Duodenal mucosa (tissue), 2 donors: Measurements from ENCODE around the gene CAGE1.

ENCODE experiments used
- H3K27ac ChIP-seq: one replicate; pipeline ENCODE4 v1.7.0; 2013; ENCODE audit warnings: low read depth, low read length
- H3K27me3 ChIP-seq, 2 donors: one replicate each; pipeline ENCODE4 v1.7.0; 2013; ENCODE audit warnings: low read length in 2 of 2, control low read depth in 1 of 2; ENCODE audit not compliant: insufficient read depth in 2 of 2, control insufficient read depth in 1 of 2
- H3K36me3 ChIP-seq, 2 donors: one replicate each; pipeline ENCODE4 v1.7.0; 2013; ENCODE audit warnings: low read length in 2 of 2, control low read depth in 1 of 2; ENCODE audit not compliant: insufficient read depth in 2 of 2, control insufficient read depth in 1 of 2
- H3K4me1 ChIP-seq, 2 donors: one replicate each; pipeline ENCODE4 v1.7.0; 2013; ENCODE audit warnings: low read length in 2 of 2, control low read depth in 1 of 2; ENCODE audit not compliant: insufficient read depth in 2 of 2, control insufficient read depth in 1 of 2
- H3K4me3 ChIP-seq, 2 donors: one replicate each; pipeline ENCODE4 v1.7.0; 2013; ENCODE audit warnings: low read length in 2 of 2, low read depth in 1 of 2
- H3K9ac ChIP-seq, 2 donors: one replicate each; pipeline ENCODE4 v1.7.0; 2013; ENCODE audit warnings: low read length in 2 of 2, low read depth in 1 of 2
- H3K9me3 ChIP-seq, 2 donors: one replicate each; pipeline ENCODE4 v1.7.0; 2013; ENCODE audit warnings: low read length in 2 of 2, control low read depth in 1 of 2; ENCODE audit not compliant: control insufficient read depth in 1 of 2

The CAGE1 gene

DNA sequence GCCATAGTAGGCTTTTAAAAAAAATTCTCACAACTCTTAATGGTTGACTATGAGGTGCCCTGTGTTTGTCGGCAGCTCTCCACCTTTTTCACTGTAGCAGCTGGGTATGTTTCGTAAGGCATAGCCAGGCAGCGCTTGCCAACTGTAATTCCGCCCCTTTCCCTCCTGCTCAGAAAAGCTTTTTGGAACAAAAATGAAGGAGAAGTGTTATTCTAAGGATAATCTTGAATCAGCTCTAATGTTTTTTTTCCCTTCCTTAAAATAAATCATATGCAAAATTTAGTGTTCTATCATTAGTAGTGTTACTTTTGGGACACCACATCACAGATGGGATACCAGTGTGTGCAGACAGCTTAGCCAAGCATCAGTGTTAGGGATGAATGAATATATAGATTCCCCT is 21.3 kb upstream of the CAGE1 start:
- no peak overlapping the region for H3K4me3 ChIP-seq
- H3K36me3 ChIP-seq: peaks cover 33 to 73% of the 10 kb centered on the region in 2 donors

DNA sequence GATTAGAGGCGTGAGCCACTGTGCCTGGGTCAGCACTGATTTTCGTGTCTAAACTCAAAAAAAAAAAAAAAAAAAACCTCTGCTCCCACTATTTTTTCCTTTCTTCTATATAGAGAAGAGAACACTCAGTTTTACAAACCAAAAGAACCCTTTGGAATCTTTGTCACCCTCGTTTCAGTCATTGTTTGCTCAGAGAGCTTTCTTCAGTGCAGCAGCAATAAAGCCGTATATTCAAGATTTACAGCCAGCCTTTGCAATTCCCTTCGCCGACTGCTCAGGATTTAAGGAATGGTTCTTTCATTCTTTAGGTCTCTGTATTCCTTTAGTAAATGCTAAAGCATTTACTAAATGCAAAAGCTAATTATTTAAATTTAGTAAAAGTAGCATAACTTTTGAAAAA is 20.2 kb upstream of the CAGE1 start:
- Histone ChIP-seq H3K36me3 (peaks cover 33 to 72% of the 10 kb centered on the region in 2 donors), H3K9me3 (no peaks in the 10 kb centered on the region)

More for the DNA sequence above, 21.3 kb upstream of the CAGE1 start:
- Histone ChIP-seq H3K9me3 (no peaks in the 10 kb centered on the region), H3K27me3 (no peaks in the 10 kb centered on the region), H3K27ac (no peak overlapping the region), H3K9ac (no peak overlapping the region), H3K4me1 (peaks cover 4 to 9% of the 10 kb centered on the region in 2 donors)

DNA sequence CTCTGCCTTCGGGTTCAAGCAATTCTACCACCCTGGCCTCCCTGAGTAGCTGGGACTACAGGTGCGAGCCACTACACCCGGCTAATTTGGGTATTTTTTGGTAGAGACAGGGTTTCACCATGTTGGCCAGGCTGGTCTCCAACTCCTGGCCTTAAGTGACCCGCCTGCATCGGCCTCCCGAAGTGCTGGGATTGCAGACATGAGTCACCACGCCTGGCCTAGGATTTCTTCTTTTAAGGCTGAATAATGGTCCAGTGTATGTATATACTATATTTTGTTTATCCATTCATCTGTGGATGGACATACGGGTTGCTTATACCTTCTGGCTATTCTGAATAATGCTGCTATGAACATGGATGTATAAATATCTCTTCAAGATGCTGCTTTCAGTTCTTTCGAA is 17.2 kb upstream of the CAGE1 start:
- Histone ChIP-seq H3K4me1 (no peaks in the 10 kb centered on the region), H3K27me3 (no peaks in the 10 kb centered on the region), H3K9ac (no peak overlapping the region), H3K9me3 (no peaks in the 10 kb centered on the region), H3K36me3 (peaks cover 44 to 86% of the 10 kb centered on the region in 2 donors), H3K27ac (no peak overlapping the region), H3K4me3 (no peak overlapping the region)

More for the DNA sequence above, 20.2 kb upstream of the CAGE1 start:
- Histone ChIP-seq H3K4me3 (no peak overlapping the region), H3K4me1 (peaks cover 4 to 9% of the 10 kb centered on the region in 2 donors), H3K27ac (no peak overlapping the region), H3K9ac (no peak overlapping the region), H3K27me3 (no peaks in the 10 kb centered on the region)

DNA sequence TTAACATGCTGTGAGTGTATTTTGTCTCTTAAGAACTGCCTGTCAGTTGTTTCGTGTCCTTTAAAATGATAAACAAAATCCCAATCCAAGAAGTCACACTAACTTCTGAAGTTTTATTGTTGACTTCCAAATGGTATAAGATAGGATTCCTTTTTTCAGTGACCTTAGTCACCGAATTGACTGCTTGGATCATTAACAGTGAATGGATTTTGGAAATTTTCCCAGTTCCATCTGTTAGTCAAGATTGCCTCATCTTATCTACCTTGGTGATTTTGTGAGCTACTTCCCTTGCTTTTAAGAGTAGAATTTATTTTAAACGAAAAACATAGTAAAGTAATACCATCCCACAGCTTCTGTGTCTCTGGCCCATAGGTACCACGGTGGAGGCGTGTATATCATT is 15.0 kb upstream of the CAGE1 start:
- peaks cover 32 to 81% of the 10 kb centered on the region in 2 donors for H3K36me3 ChIP-seq

DNA sequence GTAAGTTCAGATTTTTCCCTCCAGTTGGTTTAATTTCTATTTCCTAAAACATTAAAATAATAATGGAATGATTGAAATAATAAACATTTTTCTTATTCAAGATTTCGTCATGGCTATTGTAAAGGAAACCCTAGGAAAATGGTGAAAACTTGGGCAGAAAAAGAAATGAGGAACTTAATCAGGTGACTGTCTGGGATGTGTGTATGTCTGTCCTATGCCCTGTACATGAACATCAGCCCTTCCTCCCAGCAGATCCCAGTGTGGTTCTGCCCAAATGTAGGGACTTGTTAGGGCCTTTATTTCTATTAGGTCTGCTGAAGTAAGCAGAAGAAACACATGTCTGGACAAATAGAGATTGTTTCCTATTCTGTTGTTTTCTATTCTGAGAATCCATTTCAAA is 13.2 kb upstream of the CAGE1 start:
- Histone ChIP-seq H3K4me1 (no peaks in the 10 kb centered on the region), H3K9me3 (no peaks in the 10 kb centered on the region), H3K4me3 (no peak overlapping the region), H3K36me3 (peaks cover 28 to 73% of the 10 kb centered on the region in 2 donors), H3K27ac (no peak overlapping the region), H3K9ac (no peak overlapping the region), H3K27me3 (no peaks in the 10 kb centered on the region)

More for the DNA sequence above, 15.0 kb upstream of the CAGE1 start:
- Histone ChIP-seq H3K9me3 (no peaks in the 10 kb centered on the region), H3K4me1 (no peaks in the 10 kb centered on the region), H3K27me3 (no peaks in the 10 kb centered on the region), H3K27ac (no peak overlapping the region), H3K4me3 (no peak overlapping the region), H3K9ac (no peak overlapping the region)

DNA sequence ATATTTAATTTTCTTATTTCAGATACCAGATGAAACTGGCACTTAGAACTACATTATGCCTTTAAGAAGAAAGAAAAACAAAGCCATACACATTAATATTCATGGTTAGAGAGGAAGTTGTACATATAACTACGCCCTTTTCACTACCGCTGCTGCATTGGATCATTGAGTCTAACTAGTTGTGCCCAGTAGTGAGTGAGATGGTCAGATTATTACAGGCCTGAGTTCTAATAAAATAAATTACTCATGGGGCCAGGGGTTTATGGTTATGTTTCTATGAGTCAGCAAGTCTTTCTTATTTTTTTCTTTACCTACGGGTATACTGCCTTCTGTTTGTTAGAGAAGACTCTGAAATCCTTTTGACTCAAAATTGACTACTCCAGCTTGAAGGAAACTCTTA is 11.5 kb upstream of the CAGE1 start:
- H3K4me1 ChIP-seq: no peaks in the 10 kb centered on the region
- peaks cover 23 to 63% of the 10 kb centered on the region in 2 donors for H3K36me3 ChIP-seq
- H3K9ac ChIP-seq: no peak overlapping the region

DNA sequence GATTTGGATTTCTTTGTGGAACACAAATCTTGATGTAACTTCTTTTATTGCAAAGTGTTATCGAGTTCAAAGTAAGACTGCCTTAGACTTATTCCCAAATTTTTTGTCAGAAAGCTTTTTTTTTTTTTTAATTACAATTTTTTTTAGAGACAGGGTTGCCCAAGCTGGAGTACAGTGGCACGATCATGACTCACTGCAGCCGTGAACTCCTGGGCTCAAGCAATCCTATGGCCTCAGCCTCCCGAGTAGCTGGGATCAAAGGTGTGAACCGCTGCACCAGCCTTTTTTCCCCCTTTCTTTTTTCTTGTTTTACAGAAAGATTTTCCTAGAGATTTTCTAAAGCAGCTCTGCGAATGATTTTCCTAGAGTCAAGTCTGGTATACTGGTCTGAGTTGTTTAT is 2.9 kb upstream of the CAGE1 start:
- Histone ChIP-seq H3K36me3 (peaks cover 3 to 29% of the 10 kb centered on the region in 2 donors), H3K4me1 (peaks cover 24 to 26% of the 10 kb centered on the region in 2 donors), H3K9ac (no peak overlapping the region), H3K4me3 (no peak overlapping the region), H3K27ac (no peak overlapping the region), H3K9me3 (no peaks in the 10 kb centered on the region), H3K27me3 (no peaks in the 10 kb centered on the region)

More for the DNA sequence above, 11.5 kb upstream of the CAGE1 start:
- Histone ChIP-seq H3K9me3 (no peaks in the 10 kb centered on the region), H3K27ac (no peak overlapping the region), H3K4me3 (no peak overlapping the region), H3K27me3 (no peaks in the 10 kb centered on the region)

DNA sequence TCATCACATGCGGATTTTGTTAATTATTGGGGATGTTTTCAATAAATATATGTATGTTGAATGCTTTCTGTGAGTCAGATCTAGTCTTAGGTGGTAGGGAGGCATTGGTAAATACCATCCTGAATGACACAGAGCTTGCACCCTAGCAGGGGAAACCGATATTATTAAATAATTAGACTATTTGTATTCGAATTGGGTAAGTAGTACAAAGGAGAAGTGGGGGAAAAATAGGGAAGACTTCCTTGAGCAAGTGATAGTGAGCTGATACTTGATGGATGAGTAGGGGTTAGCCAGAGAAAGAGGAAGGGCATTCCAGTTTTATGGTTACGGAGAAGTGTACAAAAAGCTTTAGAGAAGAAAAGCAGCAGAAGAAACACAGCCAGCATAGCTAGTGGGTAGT is 1.6 kb upstream of the CAGE1 start:
- Histone ChIP-seq H3K27me3 (no peaks in the 10 kb centered on the region), H3K4me3 (peak overlapping the region; percentile 78 to 88), H3K9ac (peak overlapping the region in 1 of 2 donors; percentile 69), H3K27ac (no peak overlapping the region), H3K4me1 (peaks cover 24 to 26% of the 10 kb centered on the region in 2 donors), H3K9me3 (no peaks in the 10 kb centered on the region), H3K36me3 (peaks cover 3 to 23% of the 10 kb centered on the region in 2 donors)

DNA sequence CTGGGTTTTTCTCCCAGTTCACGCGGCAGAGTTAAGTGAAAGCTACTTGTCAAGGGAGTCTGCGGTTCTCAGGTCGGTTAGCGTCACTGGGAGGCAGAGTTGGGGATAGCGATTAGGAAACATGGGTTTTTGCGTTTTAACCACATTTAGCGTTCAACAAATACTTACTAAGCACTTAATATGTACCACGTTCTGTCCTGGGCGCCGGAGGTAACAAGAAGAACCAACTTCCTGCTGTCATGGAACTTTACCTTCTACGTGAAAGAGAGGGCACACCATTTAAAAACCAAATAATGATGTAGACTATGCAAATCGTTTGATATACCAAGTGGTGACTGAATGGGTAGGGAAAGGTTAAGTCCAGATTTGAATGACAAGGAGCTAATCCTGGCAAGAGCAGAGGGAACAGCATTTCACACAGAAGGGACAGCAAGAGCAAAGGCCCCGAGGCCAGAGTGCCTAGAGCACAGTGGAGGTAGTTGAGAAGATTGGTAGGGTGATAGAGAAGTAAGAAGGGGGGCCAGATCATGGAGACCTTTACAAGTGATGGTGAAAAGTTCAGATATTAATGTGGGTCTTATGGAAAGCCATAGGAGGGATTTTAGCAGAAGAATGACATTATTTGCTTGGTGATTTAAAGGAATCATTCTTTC is 810 bp upstream of the CAGE1 start:
- Histone ChIP-seq H3K9me3 (no peaks in the 10 kb centered on the region), H3K36me3 (peaks cover 3 to 19% of the 10 kb centered on the region in 2 donors), H3K4me3 (peak overlapping the region; percentile 78 to 88), H3K27ac (peak overlapping the region; percentile 95), H3K27me3 (no peaks in the 10 kb centered on the region), H3K9ac (peak overlapping the region; percentile 69 to 83), H3K4me1 (peaks cover 24 to 26% of the 10 kb centered on the region in 2 donors)

DNA sequence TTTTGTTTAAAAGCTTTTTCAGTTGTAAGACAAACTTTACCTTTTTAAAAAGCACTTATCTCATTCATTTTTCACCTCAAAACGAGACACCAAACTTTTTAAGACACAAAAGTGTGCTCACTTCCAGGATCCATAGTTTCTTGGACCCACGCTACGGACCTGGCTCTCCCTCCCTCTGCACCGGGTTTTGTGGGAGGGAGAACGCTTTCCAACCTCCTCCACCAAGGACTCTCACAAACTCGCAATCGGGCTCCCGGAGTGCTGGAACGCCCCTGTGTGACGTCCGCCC is 436 bp downstream of the CAGE1 start:
- Histone ChIP-seq H3K9ac (peak overlapping the region; percentile 69 to 83), H3K36me3 (peaks cover 3 to 9% of the 10 kb centered on the region in 2 donors), H3K4me1 (peaks cover 24 to 26% of the 10 kb centered on the region in 2 donors), H3K9me3 (no peaks in the 10 kb centered on the region), H3K4me3 (peak overlapping the region; percentile 78 to 88), H3K27ac (peak overlapping the region; percentile 95), H3K27me3 (no peaks in the 10 kb centered on the region)
